OCI-LY7 (cell line): ENCODE results near the gene GMDS. TPM values are rescaled to one million over a fixed set of nuclear protein-coding genes. Genes with fewer than 3 reads are reported as not detected.

Experiments
- BruUV-seq: library from RNA; stranded (reverse); fragments of 400-500 nt; replicated peaks from 2 replicates; lab custom pipeline; 2021; lab: Mats Ljungman, UMichigan
- CTCF ChIA-PET: fragments of 300-600 bp; sonication (Branson Sonifier 250); formaldehyde crosslinking; loops from one replicate; lab custom pipeline; 2022; ENCODE audit warnings: antibody characterized with exemption; ENCODE audit not compliant: unreplicated experiment; lab: Charles Lee
- POLR2A ChIA-PET: fragments of 300-600 bp; sonication (Branson Sonifier 250); formaldehyde crosslinking; loops from one replicate; lab custom pipeline; 2022; ENCODE audit warnings: antibody characterized with exemption; lab: Charles Lee
- DNase-seq: peaks from one replicate; pipeline ENCODE4 v3.0.0-alpha.2; 2015; ENCODE audit warnings: low spot score
- H2AFZ ChIP-seq: fragments of 200-600 bp; sonication (generic), shearing (Covaris generic); 2 replicates; pipeline ENCODE4 v1.6.1; 2014; ENCODE audit warnings: mild to moderate bottlenecking, antibody characterized with exemption, low read length, moderate library complexity
- H3K27ac ChIP-seq: fragments of 200-600 bp; sonication (generic); 2 replicates; pipeline ENCODE4 v1.5.1; 2014; ENCODE audit warnings: mixed run types, low read depth, mild to moderate bottlenecking, moderate library complexity, low read length, inconsistent platforms; ENCODE audit not compliant: poor library complexity, severe bottlenecking
- H3K36me3 ChIP-seq: fragments of 200-600 bp; sonication (generic); 2 replicates; pipeline ENCODE4 v1.6.1; 2014; ENCODE audit warnings: mild to moderate bottlenecking, antibody characterized with exemption, low read length, moderate library complexity, mixed read lengths; ENCODE audit not compliant: insufficient read depth
- H3K4me1 ChIP-seq: fragments of 200-600 bp; sonication (generic); 2 replicates; pipeline ENCODE4 v1.5.1; 2014; ENCODE audit warnings: mild to moderate bottlenecking, low read length; ENCODE audit not compliant: insufficient read depth, poor library complexity, severe bottlenecking
- H3K4me2 ChIP-seq: fragments of 200-600 bp; sonication (generic); 2 replicates; pipeline ENCODE4 v1.6.1; 2014; ENCODE audit warnings: mild to moderate bottlenecking, low read length
- H3K4me3 ChIP-seq: fragments of 200-600 bp; sonication (generic); 2 replicates; pipeline ENCODE4 v1.5.1; 2014; ENCODE audit warnings: mild to moderate bottlenecking, low read depth, low read length; ENCODE audit not compliant: poor library complexity, severe bottlenecking
- H3K79me2 ChIP-seq: fragments of 200-600 bp; sonication (generic); 2 replicates; pipeline ENCODE4 v1.6.1; 2016; ENCODE audit warnings: low read depth, mild to moderate bottlenecking, low read length, moderate library complexity, mixed read lengths; ENCODE audit not compliant: insufficient read depth
- H3K9me2 ChIP-seq: fragments of 200-600 bp; sonication (generic); 2 replicates; pipeline ENCODE4 v1.6.1; 2016; ENCODE audit warnings: mild to moderate bottlenecking, low read length, mixed read lengths; ENCODE audit not compliant: insufficient read depth
- H3K9me3 ChIP-seq: fragments of 200-600 bp; sonication (generic); 2 replicates; pipeline ENCODE4 v1.6.1; 2014; ENCODE audit warnings: mild to moderate bottlenecking, mixed run types, low read length, mixed read lengths
- H4K20me1 ChIP-seq: fragments of 200-600 bp; sonication (generic); 2 replicates; pipeline ENCODE4 v1.6.1; 2014; ENCODE audit warnings: mild to moderate bottlenecking, antibody characterized with exemption, low read length, moderate library complexity, mixed read lengths; ENCODE audit not compliant: insufficient read depth
- CTCF ChIP-seq: fragments of 200-600 bp; sonication (generic); conservative IDR thresholded peaks from 2 replicates; pipeline ENCODE4 v1.5.1; 2014; ENCODE audit warnings: mild to moderate bottlenecking, antibody characterized with exemption, low read length, moderate library complexity, mixed read lengths
- EZH2phosphoT487 ChIP-seq: fragments of 200-600 bp; sonication (generic); IDR thresholded peaks from 2 replicates; pipeline ENCODE4 v1.6.1; 2018; ENCODE audit warnings: low read depth, borderline replicate concordance, mild to moderate bottlenecking, mixed run types, antibody characterized with exemption, low read length, moderate library complexity, mixed read lengths
- intact Hi-C: fragments of 100-400 bp; cut with micrococcal nuclease; formaldehyde crosslinking; loops from one replicate; pipeline ENCODE4 v1.10.0; 2022; ENCODE audit not compliant: unreplicated experiment
- total RNA-seq, 2 experiments: library from RNA; depleted of rRNA in 1 of 2; stranded (reverse); fragments of >200 nt in 1 of 2; shearing (Covaris generic) in 1 of 2; gene quantifications; 2 replicates each; pipeline ENCODE4 v1.2.3, GENCODE V29; 2014 to 2022

GMDS gene
- total RNA-seq, 2 experiments from 2014 or later, result 9.9 to 26.8 TPM

GRCh38 chr6:1780251-1780867, 465.0 kb downstream of the GMDS start:
- intact Hi-C loops, result no loop called here
- BruUV-seq, result no TSS peak
- H3K9me3 ChIP-seq, result no peaks in the 10 kb centered on the region
- H3K36me3 ChIP-seq, result no peaks in the 10 kb centered on the region
- no peaks in the 10 kb centered on the region for H3K9me2 ChIP-seq
- H4K20me1 ChIP-seq, result no peaks in the 10 kb centered on the region
- no peaks in the 10 kb centered on the region for H3K4me1 ChIP-seq
- no peak overlapping the region for H3K27ac ChIP-seq
- POLR2A ChIA-PET, result no interaction called here
- no peak for DNase-seq
- TF ChIP-seq EZH2phosphoT487, result no peak
- H3K79me2 ChIP-seq, result no peaks in the 10 kb centered on the region
- no peak overlapping the region for H3K4me3 ChIP-seq
- no peak overlapping the region for H3K4me2 ChIP-seq
- H2AFZ ChIP-seq, result no peak overlapping the region
- CTCF ChIA-PET, result no interaction called here

- H3K36me3 ChIP-seq, result no peaks in the 10 kb centered on the region
- no peak for TF ChIP-seq EZH2phosphoT487
- no peak for TF ChIP-seq CTCF
- no peak overlapping the region for H3K4me2 ChIP-seq
- H3K4me1 ChIP-seq, result no peaks in the 10 kb centered on the region
- no TSS peak for BruUV-seq
- intact Hi-C loops, result no loop called here
- H3K27ac ChIP-seq, result no peak overlapping the region
- no peaks in the 10 kb centered on the region for H3K9me3 ChIP-seq
- H2AFZ ChIP-seq, result no peak overlapping the region
- ChIA-PET CTCF (no interaction called here), POLR2A (no interaction called here)
- no peaks in the 10 kb centered on the region for H4K20me1 ChIP-seq
- DNase-seq, result no peak
- no peaks in the 10 kb centered on the region for H3K9me2 ChIP-seq
- H3K79me2 ChIP-seq, result no peaks in the 10 kb centered on the region
- no peak overlapping the region for H3K4me3 ChIP-seq
Observed at GRCh38 chr6:1778686-1779235, 466.6 kb downstream of the GMDS start.

GRCh38 chr6:1777921-1778685, 467.3 kb downstream of the GMDS start:
- Histone ChIP-seq H3K9me3 (no peaks in the 10 kb centered on the region), H3K9me2 (no peaks in the 10 kb centered on the region), H3K79me2 (no peaks in the 10 kb centered on the region), H3K27ac (no peak overlapping the region), H2AFZ (no peak overlapping the region), H3K4me3 (no peak overlapping the region), H3K4me2 (no peak overlapping the region), H3K4me1 (no peaks in the 10 kb centered on the region), H3K36me3 (no peaks in the 10 kb centered on the region), H4K20me1 (no peaks in the 10 kb centered on the region)
- no TSS peak for BruUV-seq
- ChIA-PET CTCF (no interaction called here), POLR2A (interaction anchor here (1.0 kb wide), 1 partner anchor 8 kb away, joined by 6 read pairs; no protein-coding TSS in a partner anchor)
- DNase-seq, result no peak
- intact Hi-C loops, result no loop called here
- no peak for TF ChIP-seq CTCF
- TF ChIP-seq EZH2phosphoT487, result no peak
